ENCODE results near the gene TAMALIN. TPM values are rescaled to one million over a fixed set of nuclear protein-coding genes. Genes with fewer than 3 reads are reported as not detected.

The TAMALIN gene
- total RNA-seq, 1 experiment from 2014 or later = 1.2 TPM

GRCh38 chr12:52059582-52060497 lies 53.1 kb downstream of the TAMALIN start:
- no peak overlapping the region for H3K4ac ChIP-seq (ENCODE audit: low read depth, low read length)
- H3K23me2 ChIP-seq (ENCODE audit: insufficient read length, low read depth, low read length, poor library complexity, severe bottlenecking) = no peaks in the 10 kb centered on the region
- no peak overlapping the region for H3K56ac ChIP-seq (ENCODE audit: insufficient read length, low read depth, low read length)
- no peak for TF ChIP-seq CTCF (conservative IDR thresholded peaks at IDR 0.05)
- H3K4me3 Mint-ChIP-seq = no peak overlapping the region
- no peak overlapping the region for H2AK5ac ChIP-seq (ENCODE audit: insufficient read length, low read length)
- peaks cover 0 to 24% (median 22%) of the 10 kb centered on the region in 3 experiments; a peak in 5 of 7 replicates for H3K36me3 Mint-ChIP-seq (ENCODE audit: insufficient read depth in 1 of 3, low read depth in 3 of 3)
- no peak for DNase-seq
- no CpG with 5 or more reads among the region's 12 CpGs for WGBS (ENCODE audit: extremely low coverage, insufficient read length, low lambda C conversion rate)
- H3K4me1 Mint-ChIP-seq = peaks cover 0 to 7% of the 10 kb centered on the region in 2 experiments; a peak in 1 of 4 replicates
- no peaks in the 10 kb centered on the region for H3K4me1 ChIP-seq (ENCODE audit: insufficient read depth, low read length)
- no peak overlapping the region for H4K8ac ChIP-seq (replicated peaks; ENCODE audit: insufficient read length, low read depth, low read length)
- no peaks in the 10 kb centered on the region for H4K20me1 ChIP-seq (ENCODE audit: control insufficient read depth, insufficient read depth, insufficient read length)
- no peak overlapping the region for H4K5ac ChIP-seq (ENCODE audit: insufficient read length, low read depth, low read length)
- H4K91ac ChIP-seq (ENCODE audit: insufficient read length, low read depth, low read length) = no peak overlapping the region
- peak overlapping the region in 1 of 3 experiments; percentile 20; a peak in 1 of 7 replicates for H3K27ac Mint-ChIP-seq
- no peak overlapping the region for H3K4me2 ChIP-seq (ENCODE audit: insufficient read depth, insufficient read length, low read length)
- peaks cover 7% of the 10 kb centered on the region for H3K27me3 Mint-ChIP-seq (ENCODE audit: low read depth)
- no peak overlapping the region for H3K9ac ChIP-seq (ENCODE audit: extremely low read depth, insufficient read length, low read length)
- no peaks in the 10 kb centered on the region for H3K79me1 ChIP-seq (ENCODE audit: insufficient read depth, low read depth, low read length, poor library complexity, severe bottlenecking)
- no peaks in the 10 kb centered on the region for H3K9me3 ChIP-seq (ENCODE audit: control insufficient read depth, low read depth, low read length)
- H3K27ac ChIP-seq (ENCODE audit: insufficient read length, low read depth, low read length) = no peak overlapping the region
- H3K23ac ChIP-seq (ENCODE audit: insufficient read length, low read depth, low read length) = no peak overlapping the region
- no peaks in the 10 kb centered on the region for H3K27me3 ChIP-seq (ENCODE audit: insufficient read depth, low read length)
- H2BK12ac ChIP-seq (ENCODE audit: insufficient read length, low read depth, low read length) = no peak overlapping the region
- no peak overlapping the region for H3T11ph ChIP-seq (ENCODE audit: low read length)
- H2BK120ac ChIP-seq (ENCODE audit: low read depth, low read length, poor library complexity, severe bottlenecking) = no peak overlapping the region
- H3K18ac ChIP-seq (ENCODE audit: insufficient read length, low read depth, low read length) = no peak overlapping the region
- H3K14ac ChIP-seq (ENCODE audit: insufficient read depth, low read length) = no peak overlapping the region
- H2BK20ac ChIP-seq (ENCODE audit: low read depth, low read length, poor library complexity, severe bottlenecking) = no peak overlapping the region
- H2BK5ac ChIP-seq (ENCODE audit: insufficient read length, low read length) = no peak overlapping the region
- no peaks in the 10 kb centered on the region for H3K9me3 Mint-ChIP-seq
- H2BK15ac ChIP-seq (ENCODE audit: low read depth, low read length) = no peak overlapping the region
- H3K79me2 ChIP-seq (ENCODE audit: insufficient read depth, low read length) = no peaks in the 10 kb centered on the region
- no peak overlapping the region for H2AFZ ChIP-seq (ENCODE audit: low read length)
